Prostate gland (tissue), 2 donors: ENCODE data around the gene SEPTIN11. TPM values are rescaled to one million over a fixed set of nuclear protein-coding genes. Genes with fewer than 3 reads are reported as not detected.
A peak's percentile ranks its signal among the peaks of the same experiment; 100 is the strongest.

ENCODE experiments used
- DNase-seq: peaks from one replicate; pipeline ENCODE4 v3.0.0-alpha.2; 2019; ENCODE audit warnings: low spot score
- H3K27ac ChIP-seq, 2 donors: fragments of 200-600 bp; sonication (generic); 2 replicates each; pipeline ENCODE4 v1.5.1; 2017 to 2019
- H3K27me3 ChIP-seq: fragments of 200-600 bp; sonication (generic); replicated peaks from 2 replicates; pipeline ENCODE4 v1.5.1; 2019; ENCODE audit not compliant: insufficient read depth
- H3K36me3 ChIP-seq, 2 donors: fragments of 200-600 bp; sonication (generic); 1 replicate in 1 of 2; 2 replicates in 1 of 2; pipeline versions ENCODE4 v1.5.1 to v1.8.1; 2017 to 2019
- H3K4me1 ChIP-seq: fragments of 200-600 bp; sonication (generic); replicated peaks from 2 replicates; pipeline ENCODE4 v1.5.1; 2019
- H3K4me3 ChIP-seq, 2 donors: fragments of 200-600 bp; sonication (generic); 2 replicates each; pipeline ENCODE4 v1.5.1; 2017 to 2019
- H3K9me3 ChIP-seq: fragments of 200-600 bp; sonication (generic); 2 replicates; pipeline ENCODE4 v1.5.1; 2017
- POLR2A ChIP-seq: fragments of 450-650 bp; IDR thresholded peaks from one replicate; pipeline ENCODE4 v1.6.1; 2016; ENCODE audit warnings: antibody characterized with exemption, mild to moderate bottlenecking
- POLR2AphosphoS5 ChIP-seq: sonication (generic); formaldehyde crosslinking; IDR thresholded peaks from one replicate; pipeline ENCODE4 v1.6.1; 2017; ENCODE audit warnings: antibody characterized with exemption
- WGBS: methylation state at CpG from one replicate; pipeline ENCODE4 v1.1.5; 2018; 5-methylcytosine and 5-hydroxymethylcytosine counted together
- intact Hi-C: fragments of 100-400 bp; cut with DNase I; formaldehyde crosslinking; loops from one replicate; pipeline ENCODE4 v1.14.2; 2022
- total RNA-seq, 2 donors: library from RNA; depleted of rRNA; stranded (reverse); fragments of >200 nt; gene quantifications; one replicate each; pipeline ENCODE4 v1.1.0, GENCODE V29; 2016
- TF ChIP-seq, protein P1 (sequence below), 4 experiments: fragments of 200-600 bp in 2 of 4; fragments of 450-650 bp in 2 of 4; sonication (generic) in 2 of 4; IDR thresholded peaks; 1 replicate in 3 of 4; 2 replicates in 1 of 4; pipeline ENCODE4 v1.5.1; 2016 to 2019; ENCODE audit warnings: antibody characterized with exemption in 4 of 4, mild to moderate bottlenecking in 2 of 4, moderate library complexity in 2 of 4

Gene SEPTIN11
- total RNA-seq, 2 donors from 2014 or later = 19.4 to 39.1 TPM

DNA sequence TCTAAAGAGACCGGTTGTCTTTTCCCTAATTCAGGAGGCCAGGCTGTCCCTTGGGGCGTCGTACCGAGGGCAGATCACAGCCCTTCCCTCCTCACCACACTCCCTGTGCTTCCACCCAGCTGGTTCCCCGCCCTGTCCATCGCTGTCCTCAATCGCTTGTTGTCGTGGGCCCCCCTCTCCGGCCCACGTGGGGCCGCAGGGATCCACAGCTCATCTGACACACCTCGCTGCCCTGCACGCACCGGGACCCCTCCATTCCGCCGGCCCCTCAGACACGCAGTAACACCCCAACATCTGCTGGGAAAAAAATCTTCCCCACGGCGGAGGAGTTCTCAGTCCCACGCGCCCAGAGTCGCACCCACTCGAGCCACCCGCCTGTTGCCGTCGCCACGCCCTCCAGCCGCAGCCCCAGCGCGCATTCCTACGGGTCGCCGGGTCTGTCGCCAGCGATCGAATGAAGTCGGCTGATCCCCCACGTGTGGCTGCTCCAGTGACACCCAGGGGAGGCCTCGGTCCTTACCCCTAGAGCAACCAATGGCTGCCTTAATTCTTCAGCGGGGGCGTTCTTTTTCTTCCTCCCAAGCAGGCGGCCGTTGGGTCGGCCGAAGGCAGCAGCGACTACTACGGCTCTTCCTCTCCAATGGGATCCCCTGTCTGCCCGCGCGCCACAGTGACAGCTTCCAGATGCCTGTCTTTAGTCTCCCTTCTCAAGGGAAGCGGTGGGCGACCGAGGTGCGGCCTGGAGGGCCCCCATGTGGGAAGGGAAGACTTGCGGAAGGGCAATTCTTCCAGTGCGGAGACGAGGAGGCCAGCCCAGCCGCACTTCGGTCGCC lies 893 bp upstream of the SEPTIN11 start:
- Histone ChIP-seq H3K27ac (peak overlapping the region; percentile 87 to 88), H3K4me3 (peak overlapping the region; percentile 62 to 71), H3K4me1 (no peaks in the 10 kb centered on the region), H3K36me3 (no peaks in the 10 kb centered on the region), H3K9me3 (no peaks in the 10 kb centered on the region), H3K27me3 (no peaks in the 10 kb centered on the region)
- intact Hi-C loops = loop anchor here (10.0 kb wide), 1 partner anchor 194 kb away; no protein-coding TSS in a partner anchor
- TF ChIP-seq POLR2AphosphoS5 = peak; percentile 6
- TF ChIP-seq, protein P1, sequence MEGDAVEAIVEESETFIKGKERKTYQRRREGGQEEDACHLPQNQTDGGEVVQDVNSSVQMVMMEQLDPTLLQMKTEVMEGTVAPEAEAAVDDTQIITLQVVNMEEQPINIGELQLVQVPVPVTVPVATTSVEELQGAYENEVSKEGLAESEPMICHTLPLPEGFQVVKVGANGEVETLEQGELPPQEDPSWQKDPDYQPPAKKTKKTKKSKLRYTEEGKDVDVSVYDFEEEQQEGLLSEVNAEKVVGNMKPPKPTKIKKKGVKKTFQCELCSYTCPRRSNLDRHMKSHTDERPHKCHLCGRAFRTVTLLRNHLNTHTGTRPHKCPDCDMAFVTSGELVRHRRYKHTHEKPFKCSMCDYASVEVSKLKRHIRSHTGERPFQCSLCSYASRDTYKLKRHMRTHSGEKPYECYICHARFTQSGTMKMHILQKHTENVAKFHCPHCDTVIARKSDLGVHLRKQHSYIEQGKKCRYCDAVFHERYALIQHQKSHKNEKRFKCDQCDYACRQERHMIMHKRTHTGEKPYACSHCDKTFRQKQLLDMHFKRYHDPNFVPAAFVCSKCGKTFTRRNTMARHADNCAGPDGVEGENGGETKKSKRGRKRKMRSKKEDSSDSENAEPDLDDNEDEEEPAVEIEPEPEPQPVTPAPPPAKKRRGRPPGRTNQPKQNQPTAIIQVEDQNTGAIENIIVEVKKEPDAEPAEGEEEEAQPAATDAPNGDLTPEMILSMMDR (IDR thresholded peaks at IDR 0.05) = no peak
- 5% methylated on average over 60 of the region's 60 CpGs for WGBS
- peak; percentile 63 for DNase-seq

DNA sequence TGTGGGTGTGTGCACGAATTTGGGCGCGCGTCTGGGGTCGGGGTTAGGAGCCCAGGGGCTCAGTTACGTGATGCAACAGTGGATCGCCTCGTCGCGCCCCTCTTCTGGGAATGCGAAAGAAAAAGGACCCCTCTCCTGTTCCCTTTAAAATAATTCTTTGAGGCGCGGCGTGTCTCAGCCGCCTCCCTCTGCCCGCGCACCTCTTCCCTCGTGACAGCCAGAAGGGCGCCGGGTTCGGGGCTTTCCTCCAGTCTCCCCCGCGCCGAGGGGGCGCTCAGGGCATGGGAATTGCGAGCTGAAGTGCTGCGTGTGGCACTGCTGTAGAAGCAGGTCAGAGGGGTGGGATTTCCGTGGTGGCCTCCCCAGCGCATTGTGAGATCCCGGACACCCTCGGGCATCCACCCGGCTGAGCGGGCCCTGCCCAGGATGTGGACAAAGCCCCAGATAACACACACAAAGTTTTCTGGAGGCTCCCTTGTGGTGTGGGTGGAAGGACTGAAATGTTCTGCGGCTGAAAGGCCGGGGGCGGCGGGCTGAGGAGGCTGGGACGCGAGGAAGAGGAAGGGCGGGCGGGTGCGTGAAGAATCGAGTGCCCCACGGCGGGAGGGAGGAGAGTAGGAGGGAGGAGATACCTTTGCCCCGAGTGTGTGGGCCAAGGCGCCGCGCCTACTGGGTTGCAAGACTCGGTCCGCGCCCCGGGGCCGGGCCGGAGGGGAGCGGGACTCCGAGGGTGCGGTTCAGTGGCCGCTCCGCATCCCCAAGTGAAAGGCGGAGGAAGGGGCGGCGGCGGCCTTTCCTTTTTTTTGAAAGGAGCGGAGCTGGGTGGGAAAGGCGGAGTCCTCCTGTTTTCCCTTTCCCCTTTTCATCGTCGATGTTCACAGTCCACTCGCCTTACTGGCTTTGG lies 752 bp downstream of the SEPTIN11 start:
- no peaks in the 10 kb centered on the region for H3K4me1 ChIP-seq
- TF ChIP-seq, protein P1 (IDR thresholded peaks at IDR 0.05) = no peak
- DNase-seq = peak; percentile 20
- H3K9me3 ChIP-seq = no peaks in the 10 kb centered on the region
- H3K4me3 ChIP-seq = peak overlapping the region; percentile 62 to 71
- intact Hi-C loops = loop anchor here (5.0 to 10.0 kb wide), 4 partner anchors 94 to 436 kb away; partner anchors contain the start of gene CCNI
- WGBS = under 1% methylated on average over 68 of the region's 69 CpGs
- no peaks in the 10 kb centered on the region for H3K36me3 ChIP-seq
- no peaks in the 10 kb centered on the region for H3K27me3 ChIP-seq
- peak overlapping the region; percentile 87 to 88 for H3K27ac ChIP-seq

DNA sequence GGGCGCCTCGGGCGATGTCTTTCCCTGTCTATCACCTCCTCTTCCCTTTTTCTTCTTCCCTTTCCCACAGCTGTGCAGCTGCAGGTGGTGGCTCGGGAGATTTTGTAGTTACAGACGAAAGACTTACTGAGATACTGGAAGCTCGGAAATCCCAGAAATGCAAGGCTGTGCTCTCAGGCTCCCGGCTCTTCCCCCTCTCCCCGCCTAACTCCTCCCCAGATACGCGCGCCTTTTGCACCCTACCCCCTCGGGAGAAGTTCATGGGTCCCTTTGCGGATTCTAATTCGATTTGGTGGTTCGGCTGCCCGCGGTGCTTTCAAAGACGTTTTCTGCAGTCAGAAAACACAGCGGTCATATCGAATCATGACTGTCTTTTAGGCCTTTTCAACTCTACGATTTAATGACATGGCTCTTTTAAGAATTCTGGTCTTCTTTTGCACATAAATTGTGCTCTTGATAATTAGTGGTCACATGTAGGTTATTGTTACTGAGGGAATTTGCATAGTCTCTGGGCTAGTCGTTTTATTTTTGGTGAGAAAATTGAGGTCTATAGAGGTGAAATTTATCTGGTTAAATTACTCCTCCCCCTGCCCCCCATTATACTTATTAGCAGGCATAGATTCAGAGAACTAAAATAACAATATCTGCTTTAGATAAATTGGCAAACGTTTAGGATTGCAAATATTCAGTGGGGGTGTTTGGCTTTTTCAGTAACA lies 1.6 kb downstream of the SEPTIN11 start:
- WGBS = 3% methylated on average over 23 of the region's 23 CpGs
- TF ChIP-seq, protein P1 (IDR thresholded peaks at IDR 0.05) = no peak
- no peak for TF ChIP-seq POLR2AphosphoS5
- TF ChIP-seq POLR2A = no peak

DNA sequence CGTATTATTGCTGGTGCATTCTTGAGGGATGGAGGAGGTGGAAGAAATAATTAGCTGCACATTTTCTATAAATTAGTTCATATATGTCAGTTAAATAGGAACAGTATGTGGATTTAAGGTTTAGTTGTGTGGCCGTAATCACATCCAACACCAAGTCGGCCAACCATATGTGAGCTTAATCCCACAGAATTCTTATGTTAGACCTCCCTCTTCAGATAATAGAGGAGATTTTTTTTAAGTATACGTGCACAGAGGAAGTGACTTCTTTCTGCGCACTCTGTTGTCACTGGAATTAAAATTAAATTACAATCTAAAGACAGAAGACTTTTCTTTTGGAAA lies 2.1 kb downstream of the SEPTIN11 start:
- no peak for DNase-seq
- Histone ChIP-seq H3K36me3 (no peaks in the 10 kb centered on the region), H3K9me3 (no peaks in the 10 kb centered on the region), H3K4me1 (no peaks in the 10 kb centered on the region), H3K27me3 (no peaks in the 10 kb centered on the region), H3K4me3 (no peak overlapping the region), H3K27ac (no peak overlapping the region)
- TF ChIP-seq, protein P1 (IDR thresholded peaks at IDR 0.05) = no peak
- TF ChIP-seq POLR2AphosphoS5 = no peak
- TF ChIP-seq POLR2A = no peak
- intact Hi-C loops = loop anchor here (5.0 to 10.0 kb wide), 4 partner anchors 93 to 437 kb away; partner anchors contain the start of gene CCNI
- 73% methylated on average over 5 of the region's 5 CpGs for WGBS

More for the DNA sequence above, 1.6 kb downstream of the SEPTIN11 start:
- intact Hi-C loops = loop anchor here (5.0 to 10.0 kb wide), 4 partner anchors 94 to 436 kb away; partner anchors contain the start of gene CCNI
- peak overlapping the region; percentile 87 to 88 for H3K27ac ChIP-seq
- H3K27me3 ChIP-seq = no peaks in the 10 kb centered on the region
- no peaks in the 10 kb centered on the region for H3K9me3 ChIP-seq
- H3K4me3 ChIP-seq = peak overlapping the region; percentile 62 to 71
- peak; percentile 4 for DNase-seq
- H3K4me1 ChIP-seq = no peaks in the 10 kb centered on the region
- no peaks in the 10 kb centered on the region for H3K36me3 ChIP-seq
